Transverse colon (tissue), 4 donors: ENCODE results near the gene PRPSAP1. TPM values are rescaled to one million over a fixed set of nuclear protein-coding genes. Genes with fewer than 3 reads are reported as not detected.

Source experiments
- DNase-seq: peaks from one replicate; pipeline ENCODE4 v3.0.0-alpha.2; 2019
- H3K27ac ChIP-seq, 4 donors: fragments of 200-600 bp; sonication (generic); 2 replicates each; pipeline ENCODE4 v1.5.1; 2016 to 2018; ENCODE audit warnings: inconsistent platforms in 4 of 4
- H3K27me3 ChIP-seq: fragments of 200-600 bp; sonication (generic); 2 replicates; pipeline ENCODE4 v1.5.1; 2017; ENCODE audit warnings: inconsistent platforms
- H3K36me3 ChIP-seq, 4 donors: fragments of 200-600 bp; sonication (generic); 2 replicates each; pipeline ENCODE4 v1.5.1; 2017 to 2019; ENCODE audit warnings: inconsistent platforms in 4 of 4
- H3K4me1 ChIP-seq, 4 donors: fragments of 200-600 bp; sonication (generic); 2 replicates each; pipeline ENCODE4 v1.5.1; 2017 to 2020; ENCODE audit warnings: inconsistent platforms in 4 of 4
- H3K4me3 ChIP-seq, 4 donors: fragments of 200-600 bp; sonication (generic); 1 replicate in 1 of 4; 2 replicates in 3 of 4; pipeline versions ENCODE4 v1.5.1 to v1.6.1; 2017 to 2019; ENCODE audit warnings: inconsistent platforms in 4 of 4
- H3K9me3 ChIP-seq, 2 donors: fragments of 200-600 bp; sonication (generic); 2 replicates each; pipeline ENCODE4 v1.5.1; 2017 to 2019; ENCODE audit warnings: inconsistent platforms in 2 of 2
- CTCF ChIP-seq, 5 experiments: fragments of 200-600 bp in 3 of 5; fragments of 450-650 bp in 2 of 5; sonication (generic) in 3 of 5; IDR thresholded peaks; 1 replicate in 2 of 5; 2 replicates in 3 of 5; pipeline ENCODE4 v1.5.1; 2016 to 2017; ENCODE audit warnings: antibody characterized with exemption in 5 of 5, inconsistent platforms in 3 of 5, mild to moderate bottlenecking in 2 of 5, moderate library complexity in 1 of 5
- EP300 ChIP-seq: sonication (generic); formaldehyde crosslinking; IDR thresholded peaks from one replicate; pipeline ENCODE4 v1.6.1; 2017; ENCODE audit warnings: antibody characterized with exemption, low read depth
- POLR2A ChIP-seq: fragments of 450-650 bp; IDR thresholded peaks from one replicate; pipeline ENCODE4 v1.6.1; 2016; ENCODE audit warnings: antibody characterized with exemption, mild to moderate bottlenecking, moderate library complexity
- POLR2AphosphoS5 ChIP-seq, 3 donors: sonication (generic); formaldehyde crosslinking; IDR thresholded peaks; one replicate each; pipeline ENCODE4 v1.6.1; 2016; ENCODE audit warnings: antibody characterized with exemption in 3 of 3
- WGBS, 2 donors: methylation state at CpG; one replicate each; pipeline ENCODE4 v1.1.5; 2018; ENCODE audit warnings: low coverage in 1 of 2; 5-methylcytosine and 5-hydroxymethylcytosine counted together
- in situ Hi-C, 4 donors: fragments of 200-750 bp; cut with MboI; loops; one replicate each; pipeline versions ENCODE4 v1.15.0 to v1.15.1; 2017; ENCODE audit warnings: low sequenced_read_pairs in 3 of 4, low pct_ligation_motif_present in 1 of 4, low pct_unique_long_range_greater_than_20kb in 1 of 4
- intact Hi-C: fragments of 100-400 bp; cut with DNase I; formaldehyde crosslinking; loops from one replicate; pipeline ENCODE4 v1.15.1; 2023; ENCODE audit warnings: low total_unique reads
- total RNA-seq, 4 donors: library from RNA; depleted of rRNA; stranded (reverse); fragments of >200 nt; gene quantifications; one replicate each; pipeline ENCODE4 v1.1.0, GENCODE V29; 2016

PRPSAP1 gene
- total RNA-seq, 4 donors from 2014 or later: 50.1 to 147 (median 96.7) TPM

DNA sequence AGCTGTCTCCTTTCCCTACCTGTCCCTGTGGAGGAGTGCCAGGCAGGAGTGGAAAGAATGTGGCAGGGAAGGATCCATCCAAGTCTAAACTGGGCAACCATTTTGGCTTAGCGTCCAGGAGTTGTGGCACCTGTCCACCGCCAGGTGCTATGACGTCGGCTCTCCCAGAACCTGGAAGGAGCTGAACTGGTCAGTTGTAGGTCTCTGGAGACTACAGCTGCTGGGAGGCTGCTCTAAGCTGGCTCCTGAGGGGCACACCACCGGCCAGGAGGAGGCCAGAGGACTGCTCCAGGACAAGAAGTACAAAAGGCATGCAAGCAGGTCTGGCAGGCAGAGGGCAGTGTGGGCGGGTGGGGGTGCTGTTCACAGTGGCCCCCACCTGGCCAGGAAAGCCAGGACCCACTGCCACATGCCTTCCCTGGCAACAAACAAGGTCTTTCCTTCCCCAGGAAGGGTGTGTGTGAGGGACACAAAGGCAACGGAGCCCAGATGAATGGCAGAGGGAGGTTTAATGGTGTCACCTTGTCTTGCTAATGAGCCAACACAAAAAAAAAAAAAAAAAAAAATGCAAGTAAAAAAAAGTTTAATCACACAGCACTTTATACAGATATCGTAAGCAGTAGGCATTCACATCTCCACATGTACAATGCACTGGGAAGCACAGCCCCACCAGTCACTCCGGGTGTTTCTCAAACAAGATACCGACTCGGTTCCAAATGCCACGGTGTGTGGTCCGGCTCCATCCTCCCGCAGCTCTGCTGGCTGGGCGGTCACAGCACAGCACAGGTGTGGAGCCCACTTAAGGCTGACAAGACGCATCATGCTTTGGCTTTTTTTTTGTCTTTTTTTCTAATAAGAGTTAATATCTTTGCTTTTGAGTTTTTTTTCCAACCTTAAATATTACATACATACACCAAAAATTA is 35.5 kb upstream of the PRPSAP1 start:
- 89 to 96% methylated on average over 7 to 16 of the region's 16 CpGs for WGBS, 2 donors
- in situ Hi-C loops: no loop called here
- peaks cover 9% of the 10 kb centered on the region for H3K27me3 ChIP-seq
- H3K4me3 ChIP-seq: no peak overlapping the region
- H3K4me1 ChIP-seq: peaks cover 8 to 22% (median 19%) of the 10 kb centered on the region in 4 donors
- H3K36me3 ChIP-seq: peaks cover 0 to 9% (median 0%) of the 10 kb centered on the region in 4 donors
- DNase-seq: no peak
- intact Hi-C loops: no loop called here
- H3K27ac ChIP-seq: no peak overlapping the region
- no peak for TF ChIP-seq CTCF (IDR thresholded peaks at IDR 0.05)
- TF ChIP-seq POLR2AphosphoS5 (IDR thresholded peaks at IDR 0.05): no peak
- no peak for TF ChIP-seq EP300
- H3K9me3 ChIP-seq: no peaks in the 10 kb centered on the region

GRCh38 chr17:76386966-76387765 is 33.5 kb upstream of the PRPSAP1 start:
- Histone ChIP-seq H3K36me3 (no peaks in the 10 kb centered on the region), H3K27me3 (peaks cover 18% of the 10 kb centered on the region), H3K9me3 (no peaks in the 10 kb centered on the region), H3K4me3 (no peak overlapping the region), H3K4me1 (peaks cover 8 to 41% (median 36%) of the 10 kb centered on the region in 4 donors), H3K27ac (no peak overlapping the region)
- no peak for DNase-seq
- WGBS, 2 donors: 91% methylated on average over 28 of the region's 31 CpGs; no CpG with 5 or more reads in 1 of the 2 donors
- intact Hi-C loops (no loop called here), in situ Hi-C loops (no loop called here)
- TF ChIP-seq POLR2AphosphoS5 (IDR thresholded peaks at IDR 0.05) (no peak), POLR2A (no peak), EP300 (no peak), CTCF (IDR thresholded peaks at IDR 0.05) (no peak)

GRCh38 chr17:76385892-76386786 is 32.4 kb upstream of the PRPSAP1 start:
- intact Hi-C loops (no loop called here), in situ Hi-C loops (no loop called here)
- 30% methylated on average over 37 of the region's 52 CpGs; no CpG with 5 or more reads in 1 of the 2 donors for WGBS, 2 donors
- DNase-seq: peak; percentile 87
- Histone ChIP-seq H3K9me3 (no peaks in the 10 kb centered on the region), H3K36me3 (no peaks in the 10 kb centered on the region), H3K27ac (peak overlapping the region in 3 of 4 donors; percentile 19 to 75 (median 30)), H3K27me3 (peaks cover 18% of the 10 kb centered on the region), H3K4me3 (peak overlapping the region; percentile 44 to 66 (median 56)), H3K4me1 (peaks cover 8 to 41% (median 37%) of the 10 kb centered on the region in 4 donors)
- peak; percentile 90 to 95 (median 92) for TF ChIP-seq CTCF (IDR thresholded peaks at IDR 0.05)
- no peak for TF ChIP-seq POLR2A
- peak in 1 of 3 donors; percentile 18 for TF ChIP-seq POLR2AphosphoS5 (IDR thresholded peaks at IDR 0.05)
